NOMO-1 (cell line): ENCODE data around the gene MMP8.

ENCODE experiments used
- DNase-seq, 2 experiments: peaks; one replicate each; lab custom pipeline; 2025; ENCODE audit not compliant: unreplicated experiment in 2 of 2; lab: John Stamatoyannopoulos, UW

Gene MMP8

GRCh38 chr11:102662607-102663006, 62.1 kb downstream of the MMP8 start:
- no peak for DNase-seq
